ENCODE measurements around the gene HSPA4.

Gene HSPA4

GRCh38 chr5:133149345-133149744, 97.5 kb downstream of the HSPA4 start:
- no peak for TF ChIP-seq CTCF (IDR thresholded peaks at IDR 0.05)

GRCh38 chr5:133150909-133151544, 99.2 kb downstream of the HSPA4 start:
- intact Hi-C loops (cut with DNase I; ENCODE audit: low total_unique reads) = no loop called here
- no peak for TF ChIP-seq CTCF (IDR thresholded peaks at IDR 0.05)
- no peaks in the 10 kb centered on the region for H3K4me1 ChIP-seq
- DNase-seq = no peak
- no peak overlapping the region for H3K4me3 ChIP-seq
- no peak overlapping the region for H3K27ac ChIP-seq
- H3K36me3 ChIP-seq = no peaks in the 10 kb centered on the region
- no peaks in the 10 kb centered on the region for H3K27me3 ChIP-seq
- no peaks in the 10 kb centered on the region for H3K9me3 ChIP-seq

More at GRCh38 chr5:133149345-133149744, 97.5 kb downstream of the HSPA4 start:
- H3K4me3 ChIP-seq = no peak overlapping the region
- H3K9me3 ChIP-seq = no peaks in the 10 kb centered on the region
- intact Hi-C loops (cut with DNase I; ENCODE audit: low total_unique reads) = no loop called here
- H3K27ac ChIP-seq = no peak overlapping the region
- H3K36me3 ChIP-seq = no peaks in the 10 kb centered on the region
- no peak for DNase-seq
- no peaks in the 10 kb centered on the region for H3K4me1 ChIP-seq
- no peaks in the 10 kb centered on the region for H3K27me3 ChIP-seq

- Histone ChIP-seq H3K27ac (no peak overlapping the region), H3K4me3 (no peak overlapping the region), H3K9me3 (no peaks in the 10 kb centered on the region), H3K4me1 (no peaks in the 10 kb centered on the region), H3K27me3 (no peaks in the 10 kb centered on the region), H3K36me3 (no peaks in the 10 kb centered on the region)
- DNase-seq = no peak
- intact Hi-C loops (cut with DNase I; ENCODE audit: low total_unique reads) = no loop called here
- no peak for TF ChIP-seq CTCF (IDR thresholded peaks at IDR 0.05)
Measured at GRCh38 chr5:133154274-133155075, 102.7 kb downstream of the HSPA4 start.

GRCh38 chr5:133155326-133155969, 103.6 kb downstream of the HSPA4 start:
- Histone ChIP-seq H3K27ac (no peak overlapping the region), H3K9me3 (no peaks in the 10 kb centered on the region), H3K36me3 (no peaks in the 10 kb centered on the region), H3K27me3 (no peaks in the 10 kb centered on the region), H3K4me1 (no peaks in the 10 kb centered on the region), H3K4me3 (no peak overlapping the region)
- intact Hi-C loops (cut with DNase I; ENCODE audit: low total_unique reads) = no loop called here
- no peak for DNase-seq
- TF ChIP-seq CTCF (IDR thresholded peaks at IDR 0.05) = no peak
